HG02610 (cell line): ENCODE data around the gene ETHE1.

Experiments
- ATAC-seq: cut with Tn5 transposase; IDR thresholded peaks from one replicate; pipeline ENCODE4 v1.9.1; 2021; ENCODE audit warnings: mild to moderate bottlenecking, moderate library complexity; ENCODE audit not compliant: unreplicated experiment

ETHE1 gene

GRCh38 chr19:43467276-43467675 lies 59.7 kb downstream of the ETHE1 start:
- ATAC-seq: no peak

DNA sequence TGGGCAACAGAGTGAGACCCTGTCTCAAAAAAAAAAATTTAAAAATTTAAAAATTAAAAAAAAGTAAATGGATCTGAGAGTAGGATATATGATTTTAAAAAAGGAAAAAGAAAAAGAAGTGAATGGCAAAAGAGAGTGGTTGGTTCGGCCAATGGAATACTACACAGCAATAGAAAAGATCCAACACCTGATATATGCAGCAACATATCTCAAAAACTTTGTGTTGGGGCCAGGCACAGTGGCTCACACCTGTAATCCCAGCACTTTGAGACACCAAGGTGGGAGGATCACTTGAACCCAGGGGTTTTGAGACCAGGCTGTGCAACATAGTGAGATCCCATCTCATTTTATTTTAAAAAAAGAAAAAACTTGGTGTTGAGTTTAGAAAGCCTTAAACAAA lies 60.2 kb downstream of the ETHE1 start:
- no peak for ATAC-seq

DNA sequence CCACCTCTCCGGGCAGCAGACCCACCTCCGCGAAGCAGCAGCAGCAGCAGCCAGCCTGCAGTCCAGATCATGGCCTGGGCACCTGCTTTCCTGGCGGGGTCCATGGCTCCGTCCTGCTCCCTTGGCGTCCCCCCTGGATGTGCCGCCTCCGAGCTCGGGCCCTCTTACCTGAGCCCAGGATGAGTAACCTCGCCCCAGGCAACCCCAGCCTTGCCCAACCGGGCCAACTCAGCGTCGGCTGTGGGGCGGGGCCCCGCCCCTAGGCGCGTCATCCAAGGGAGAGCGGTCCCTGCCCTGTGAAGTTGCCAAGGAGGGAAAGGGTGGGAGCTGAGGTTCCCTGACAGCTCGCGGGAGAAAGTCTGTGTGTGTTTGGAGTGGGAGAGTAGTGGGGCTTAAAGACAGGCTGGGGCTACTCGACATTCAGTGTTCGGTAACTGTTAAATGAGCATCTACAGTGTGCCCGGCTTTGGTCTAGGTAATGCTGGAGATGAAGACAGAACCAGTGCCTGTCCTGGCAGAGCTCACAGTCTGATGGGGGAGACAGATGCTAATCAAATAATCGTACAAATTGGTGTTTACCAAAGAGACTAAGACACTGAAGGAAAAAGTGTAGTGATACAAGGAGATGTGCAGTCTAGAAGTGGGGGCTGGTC lies 61.4 kb downstream of the ETHE1 start, which contains the start of gene LYPD3:
Gene LYPD3, minus strand, starts transcription at position 141 of the 653 bp plus-strand sequence. Its CDS starts 37 bp downstream, at position 104.
- no peak for ATAC-seq

- peak; percentile 31 for ATAC-seq
Observed at GRCh38 chr19:43464134-43464775, 62.7 kb downstream of the ETHE1 start.

DNA sequence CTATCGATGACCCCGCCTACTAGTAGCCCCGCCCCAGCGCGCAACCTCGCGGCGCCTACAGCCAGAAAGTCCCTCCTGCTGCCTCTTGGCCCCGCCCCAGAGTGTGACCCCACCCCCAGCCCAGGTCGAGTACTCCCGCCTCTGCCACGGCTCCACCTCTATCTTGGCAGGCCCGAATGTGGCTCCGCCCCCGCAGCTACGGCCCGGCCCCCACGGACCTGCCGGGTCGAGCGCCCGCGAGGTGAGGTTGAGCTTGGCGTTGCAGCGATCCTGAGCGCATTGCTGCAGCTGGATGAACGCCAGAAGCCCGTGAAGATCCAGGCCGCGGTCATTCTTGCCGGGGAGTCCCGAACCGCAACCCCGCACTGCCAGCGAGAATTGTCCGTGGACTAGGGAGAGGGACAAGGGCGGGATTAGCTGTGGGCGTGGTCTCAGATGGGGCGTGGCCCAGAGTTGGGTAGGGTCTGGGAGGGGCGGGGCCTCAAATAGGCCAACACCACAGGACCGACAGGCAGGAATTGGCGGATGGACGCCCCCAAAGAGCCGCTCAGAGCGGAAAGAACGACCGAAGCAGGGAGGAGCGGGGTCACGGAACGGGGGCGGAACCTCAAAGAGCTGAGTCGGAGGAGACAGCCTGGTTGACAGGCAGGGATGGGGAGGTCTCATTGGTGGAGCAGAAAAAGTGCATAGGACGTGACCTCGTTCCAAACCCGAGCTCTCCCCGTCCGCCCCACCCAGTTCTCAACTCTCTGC lies 63.4 kb downstream of the ETHE1 start:
- ATAC-seq: peak; percentile 85

GRCh38 chr19:43462785-43463380 lies 64.1 kb downstream of the ETHE1 start:
- ATAC-seq: no peak

- no peak for ATAC-seq
Observed at GRCh38 chr19:43462383-43462782, 64.6 kb downstream of the ETHE1 start.

DNA sequence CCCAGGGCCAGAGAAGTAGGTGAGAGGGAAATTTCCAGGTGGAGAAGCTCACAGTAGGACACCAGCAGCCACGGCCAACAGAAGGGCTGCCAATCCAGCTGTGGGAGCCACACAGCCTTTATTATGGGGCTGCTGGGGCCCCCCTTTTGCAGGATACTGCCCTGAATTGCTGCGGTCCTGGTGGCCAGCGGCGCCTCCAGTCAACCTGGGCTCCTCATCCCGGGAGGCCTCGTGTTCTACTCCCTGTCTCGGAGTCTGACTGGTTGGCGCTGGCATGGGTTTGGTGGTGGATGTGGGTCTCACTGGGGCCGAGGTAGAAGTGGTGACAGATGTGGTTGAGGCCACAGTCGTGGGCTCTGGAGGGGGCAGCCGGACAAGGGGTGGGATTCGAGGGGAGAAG lies 65.7 kb downstream of the ETHE1 start:
- ATAC-seq: no peak

- no peak for ATAC-seq
Observed at GRCh38 chr19:43460362-43461016, 66.5 kb downstream of the ETHE1 start.

DNA sequence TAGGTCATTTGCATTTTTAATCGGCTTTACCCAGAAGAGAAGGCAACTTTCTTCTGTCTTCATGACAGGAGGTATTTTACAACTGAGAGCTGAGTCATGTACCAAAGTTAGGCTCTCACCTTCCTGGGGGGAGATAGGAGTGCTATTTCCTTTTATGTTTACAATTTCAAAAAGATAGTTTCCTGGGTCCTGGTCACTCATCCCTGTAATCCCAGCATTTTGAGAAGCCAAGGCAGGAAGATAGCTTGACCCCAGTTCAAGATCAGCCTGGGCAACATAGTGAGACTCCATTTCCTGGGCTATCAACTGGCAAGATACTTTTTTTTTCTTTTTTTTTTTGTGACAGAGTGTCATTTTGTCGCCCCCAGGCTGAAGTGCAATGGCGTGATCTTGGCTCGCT lies 69.2 kb downstream of the ETHE1 start:
- ATAC-seq: no peak
